ENCODE measurements around the gene MAGI2. TPM values are rescaled to one million over a fixed set of nuclear protein-coding genes. Genes with fewer than 3 reads are reported as not detected.
"Not testable (repeated sequence)": the region's sequence is repeated elsewhere in the genome, so short reads cannot be mapped to it uniquely, and the experiment has no call there.

MAGI2 gene
- total RNA-seq, 1 donor from 2014 or later: 6.9 TPM

DNA sequence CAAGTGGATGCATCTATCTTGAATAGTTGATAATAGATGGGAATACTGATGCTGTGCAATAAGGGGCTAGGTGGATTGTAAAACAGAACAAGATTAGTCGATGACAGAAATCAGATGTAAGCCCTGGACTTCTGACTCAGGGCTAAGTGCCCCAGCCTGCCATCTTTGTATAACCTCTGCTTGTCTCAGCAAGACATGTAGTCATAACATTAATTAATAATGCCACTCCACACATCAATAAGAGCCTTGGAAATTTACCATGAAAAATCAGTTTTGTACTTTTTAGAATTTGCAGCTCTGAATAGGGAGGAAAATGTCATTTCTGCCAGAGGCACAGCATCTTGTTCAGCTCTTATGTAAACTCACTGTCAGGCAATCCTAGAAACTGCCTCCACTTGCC, 1125.7 kb downstream of the MAGI2 start:
- no peak overlapping the region for H3K4me3 ChIP-seq
- TF ChIP-seq POLR2AphosphoS5 (IDR thresholded peaks at IDR 0.05; ENCODE audit: insufficient read depth in 1 of 2, low read depth in 1 of 2) (no peak), POLR2A (IDR thresholded peaks at IDR 0.05) (no peak)
- TF ChIP-seq, protein P1, sequence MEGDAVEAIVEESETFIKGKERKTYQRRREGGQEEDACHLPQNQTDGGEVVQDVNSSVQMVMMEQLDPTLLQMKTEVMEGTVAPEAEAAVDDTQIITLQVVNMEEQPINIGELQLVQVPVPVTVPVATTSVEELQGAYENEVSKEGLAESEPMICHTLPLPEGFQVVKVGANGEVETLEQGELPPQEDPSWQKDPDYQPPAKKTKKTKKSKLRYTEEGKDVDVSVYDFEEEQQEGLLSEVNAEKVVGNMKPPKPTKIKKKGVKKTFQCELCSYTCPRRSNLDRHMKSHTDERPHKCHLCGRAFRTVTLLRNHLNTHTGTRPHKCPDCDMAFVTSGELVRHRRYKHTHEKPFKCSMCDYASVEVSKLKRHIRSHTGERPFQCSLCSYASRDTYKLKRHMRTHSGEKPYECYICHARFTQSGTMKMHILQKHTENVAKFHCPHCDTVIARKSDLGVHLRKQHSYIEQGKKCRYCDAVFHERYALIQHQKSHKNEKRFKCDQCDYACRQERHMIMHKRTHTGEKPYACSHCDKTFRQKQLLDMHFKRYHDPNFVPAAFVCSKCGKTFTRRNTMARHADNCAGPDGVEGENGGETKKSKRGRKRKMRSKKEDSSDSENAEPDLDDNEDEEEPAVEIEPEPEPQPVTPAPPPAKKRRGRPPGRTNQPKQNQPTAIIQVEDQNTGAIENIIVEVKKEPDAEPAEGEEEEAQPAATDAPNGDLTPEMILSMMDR (IDR thresholded peaks at IDR 0.05): no peak
- intact Hi-C loops (cut with DNase I): no loop called here
- H3K27me3 ChIP-seq: no peaks in the 10 kb centered on the region
- H3K27ac ChIP-seq: no peak overlapping the region
- DNase-seq (ENCODE audit: extremely low spot score in 2 of 2): no peak
- no peaks in the 10 kb centered on the region for H3K9me3 ChIP-seq
- H3K4me1 ChIP-seq: no peaks in the 10 kb centered on the region
- H3K36me3 ChIP-seq: no peaks in the 10 kb centered on the region

DNA sequence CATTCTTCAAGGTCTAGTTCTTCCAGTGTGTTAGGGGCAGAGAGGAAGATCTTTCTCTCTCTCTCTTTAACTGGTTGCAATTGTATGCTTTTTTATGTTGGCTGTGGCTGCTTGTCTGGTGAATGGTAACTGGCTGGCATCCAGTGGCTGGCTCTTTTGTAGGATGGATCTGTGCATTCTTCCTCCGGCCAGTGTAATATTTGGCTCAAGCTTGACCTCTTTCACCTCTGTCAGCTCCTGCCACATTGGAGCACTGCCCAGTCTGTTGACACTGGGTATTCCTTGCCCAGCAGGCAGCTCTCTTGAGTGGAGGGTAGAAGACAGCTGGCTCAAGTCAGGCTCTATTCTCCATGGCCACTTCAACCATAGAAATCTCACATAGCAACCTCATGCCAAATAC, 1126.6 kb downstream of the MAGI2 start:
- TF ChIP-seq POLR2A (IDR thresholded peaks at IDR 0.05) (no peak), POLR2AphosphoS5 (IDR thresholded peaks at IDR 0.05; ENCODE audit: insufficient read depth in 1 of 2, low read depth in 1 of 2) (no peak)
- TF ChIP-seq, protein P1 (IDR thresholded peaks at IDR 0.05): no peak
- no peak for DNase-seq (ENCODE audit: extremely low spot score in 2 of 2)
- Histone ChIP-seq H3K9me3 (no peaks in the 10 kb centered on the region), H3K4me3 (no peak overlapping the region), H3K27ac (no peak overlapping the region), H3K4me1 (no peaks in the 10 kb centered on the region), H3K36me3 (no peaks in the 10 kb centered on the region), H3K27me3 (no peaks in the 10 kb centered on the region)
- intact Hi-C loops (cut with DNase I): no loop called here

- H3K4me1 ChIP-seq: no peaks in the 10 kb centered on the region
- TF ChIP-seq POLR2AphosphoS5 (IDR thresholded peaks at IDR 0.05; ENCODE audit: insufficient read depth in 1 of 2, low read depth in 1 of 2): peak in 1 of 2 donors; percentile 13
- TF ChIP-seq, protein P1 (IDR thresholded peaks at IDR 0.05): no peak
- no peak overlapping the region for H3K4me3 ChIP-seq
- no peaks in the 10 kb centered on the region for H3K27me3 ChIP-seq
- no peak overlapping the region for H3K27ac ChIP-seq
- H3K9me3 ChIP-seq: no peaks in the 10 kb centered on the region
- intact Hi-C loops (cut with DNase I): no loop called here
- DNase-seq (ENCODE audit: extremely low spot score in 2 of 2): no peak
- no peaks in the 10 kb centered on the region for H3K36me3 ChIP-seq
These were observed 1127.3 kb downstream of the MAGI2 start for GRCh38 chr7:78326189-78326588.

DNA sequence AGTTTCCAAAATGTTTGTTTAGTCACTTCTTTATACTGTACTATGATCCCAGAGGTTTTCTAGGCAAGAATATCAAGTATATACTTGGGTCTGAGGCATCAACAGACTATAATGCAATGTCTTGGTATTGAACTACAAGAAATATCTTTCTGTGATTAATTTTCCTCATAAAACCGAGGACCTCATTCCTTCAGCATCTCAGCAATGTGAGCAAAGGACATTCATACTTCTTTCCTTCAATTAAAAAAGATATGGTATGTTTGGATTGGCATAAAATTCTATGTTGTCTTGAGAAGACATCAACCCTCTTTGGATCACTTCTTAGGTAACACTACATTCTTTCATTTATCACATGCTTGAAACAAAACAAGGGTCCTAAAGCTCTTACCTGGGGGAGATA, 1130.3 kb downstream of the MAGI2 start:
- TF ChIP-seq POLR2AphosphoS5 (IDR thresholded peaks at IDR 0.05; ENCODE audit: insufficient read depth in 1 of 2, low read depth in 1 of 2): no peak
- no peak for TF ChIP-seq POLR2A (IDR thresholded peaks at IDR 0.05)
- TF ChIP-seq, protein P1 (IDR thresholded peaks at IDR 0.05): no peak
- no peak for DNase-seq (ENCODE audit: extremely low spot score in 2 of 2)
- Histone ChIP-seq H3K36me3 (no peaks in the 10 kb centered on the region), H3K27me3 (no peaks in the 10 kb centered on the region), H3K9me3 (no peaks in the 10 kb centered on the region), H3K27ac (no peak overlapping the region), H3K4me3 (no peak overlapping the region), H3K4me1 (no peaks in the 10 kb centered on the region)
- intact Hi-C loops (cut with DNase I): no loop called here

DNA sequence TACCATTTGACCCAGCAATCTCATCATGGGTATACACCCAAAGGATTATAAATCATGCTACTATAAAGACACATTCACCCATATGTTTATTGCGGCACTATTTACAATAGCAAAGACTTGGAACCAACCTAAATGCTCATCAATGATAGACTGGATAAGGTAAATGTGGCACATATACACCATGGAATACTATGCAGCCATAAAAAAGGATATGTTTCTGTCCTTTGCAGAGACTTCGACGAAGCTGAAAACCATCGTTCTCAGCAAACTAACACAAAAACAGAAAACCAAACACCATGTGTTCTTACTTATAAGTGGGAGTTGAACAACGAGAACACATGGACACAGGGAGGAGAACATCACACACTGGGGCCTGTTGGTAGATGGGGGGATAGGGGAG, 1131.2 kb downstream of the MAGI2 start:
- intact Hi-C loops (cut with DNase I); H3K36me3 ChIP-seq; H3K4me3 ChIP-seq; H3K4me1 ChIP-seq; H3K27me3 ChIP-seq; H3K27ac ChIP-seq; H3K9me3 ChIP-seq; DNase-seq (ENCODE audit: extremely low spot score in 2 of 2): not testable (repeated sequence)

DNA sequence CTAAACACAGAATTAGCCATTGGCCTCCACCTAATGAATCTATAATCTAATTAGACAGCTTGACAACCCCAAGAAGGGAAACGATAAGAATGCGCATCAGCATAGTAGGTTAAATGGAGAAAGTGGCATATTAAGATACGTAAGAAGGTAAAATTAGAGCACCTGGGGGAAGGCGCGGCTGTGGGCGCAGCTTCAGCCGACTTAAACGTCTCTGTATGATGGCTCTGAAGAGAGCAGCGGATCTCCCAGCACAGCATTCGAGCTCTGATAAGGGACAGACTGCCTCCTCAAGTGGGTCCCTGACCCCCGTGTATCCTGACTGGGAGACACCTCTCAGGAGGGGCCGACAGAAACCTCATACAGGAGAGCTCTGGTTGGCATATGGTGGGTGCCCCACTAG, 1136.1 kb downstream of the MAGI2 start:
- no peak overlapping the region for H3K4me3 ChIP-seq
- DNase-seq (ENCODE audit: extremely low spot score in 2 of 2): no peak
- H3K27ac ChIP-seq: no peak overlapping the region
- TF ChIP-seq, protein P1 (IDR thresholded peaks at IDR 0.05): no peak
- TF ChIP-seq POLR2A (IDR thresholded peaks at IDR 0.05) (no peak), POLR2AphosphoS5 (IDR thresholded peaks at IDR 0.05; ENCODE audit: insufficient read depth in 1 of 2, low read depth in 1 of 2) (no peak)
- no peaks in the 10 kb centered on the region for H3K9me3 ChIP-seq
- H3K4me1 ChIP-seq: no peaks in the 10 kb centered on the region
- H3K36me3 ChIP-seq: no peaks in the 10 kb centered on the region
- no peaks in the 10 kb centered on the region for H3K27me3 ChIP-seq
- intact Hi-C loops (cut with DNase I): no loop called here
